ENCODE measurements around the gene PTGS2. TPM values are rescaled to one million over a fixed set of nuclear protein-coding genes. Genes with fewer than 3 reads are reported as not detected.

The PTGS2 gene
- total RNA-seq (2022; extraction: Qiagen RNA extraction) = 4.2 to 7.5 TPM (median 5.8 TPM) in 5 replicates

GRCh38 chr1:186680245-186681061 lies at the start of gene PTGS2:
Gene PTGS2, minus strand, starts transcription at chr1:186680423. Its CDS starts 133 bp downstream, at chr1:186680290.

Other genes starting within 250 kb of the PTGS2 start
- gene PDC, start 219.3 kb downstream of the PTGS2 start, total RNA-seq (2022; extraction: Qiagen RNA extraction) = not detected in 5 replicates
- gene PLA2G4A, start 148.5 kb upstream of the PTGS2 start, total RNA-seq (2022; extraction: Qiagen RNA extraction) = 7.6 to 11.2 TPM (median 9.6 TPM) in 5 replicates